T47D (cell line): ENCODE data around the gene DHRS4.
"Not testable (repeated sequence)": the region's sequence is repeated elsewhere in the genome, so short reads cannot be mapped to it uniquely, and the experiment has no call there.

Source experiments
- DNase-seq, 2 experiments: peaks; one replicate each; pipeline versions ENCODE4 v3.0.0 to v3.0.0-alpha.2; 2011 to 2012; ENCODE audit warnings: low read depth in 1 of 2, low spot score in 1 of 2
- JUND ChIP-seq: IDR thresholded peaks from 2 replicates; pipeline ENCODE4 v1.6.1; 2012; ENCODE audit warnings: low read depth
- in situ Hi-C: cut with HindIII; loops from 2 replicates; pipeline ENCODE4 v1.10.0; 2016; ENCODE audit warnings: low sequenced_read_pairs, low pct_unique_long_range_greater_than_20kb

DHRS4 gene

GRCh38 chr14:23932639-23933038 is 20.9 kb upstream of the DHRS4 start:
- TF ChIP-seq JUND = no peak
- DNase-seq = no peak
- in situ Hi-C loops = no loop called here

GRCh38 chr14:23933108-23933741 is 20.3 kb upstream of the DHRS4 start:
- in situ Hi-C loops = no loop called here
- no peak for TF ChIP-seq JUND
- DNase-seq = no peak

- no peak for DNase-seq
- in situ Hi-C loops = no loop called here
- no peak for TF ChIP-seq JUND
These were observed 19.8 kb upstream of the DHRS4 start for GRCh38 chr14:23933742-23934128.

- no peak for DNase-seq
- no peak for TF ChIP-seq JUND
- in situ Hi-C loops = no loop called here
These were observed 18.4 kb upstream of the DHRS4 start for GRCh38 chr14:23935158-23935557.

GRCh38 chr14:23936084-23936829 is 17.3 kb upstream of the DHRS4 start:
- in situ Hi-C loops = no loop called here
- TF ChIP-seq JUND = no peak
- no peak for DNase-seq

- no peak for TF ChIP-seq JUND
- in situ Hi-C loops = no loop called here
- DNase-seq = no peak
These were observed 16.4 kb upstream of the DHRS4 start for GRCh38 chr14:23937203-23937602.

- in situ Hi-C loops = no loop called here
- no peak for TF ChIP-seq JUND
- no peak for DNase-seq
These were observed 14.7 kb upstream of the DHRS4 start for GRCh38 chr14:23938823-23939222.

- TF ChIP-seq JUND = no peak
- no peak for DNase-seq
- in situ Hi-C loops = no loop called here
These were observed 13.8 kb upstream of the DHRS4 start for GRCh38 chr14:23939607-23940326.

GRCh38 chr14:23941230-23941629 is 12.3 kb upstream of the DHRS4 start:
- TF ChIP-seq JUND = no peak
- no peak for DNase-seq
- in situ Hi-C loops = no loop called here

- DNase-seq = no peak
- in situ Hi-C loops = no loop called here
- no peak for TF ChIP-seq JUND
These were observed 11.9 kb upstream of the DHRS4 start for GRCh38 chr14:23941669-23942068.

- in situ Hi-C loops = no loop called here
- no peak for DNase-seq
- no peak for TF ChIP-seq JUND
These were observed 11.0 kb upstream of the DHRS4 start for GRCh38 chr14:23942587-23942986.

- DNase-seq, in situ Hi-C loops: not testable (repeated sequence)
These were observed 4.5 kb upstream of the DHRS4 start for GRCh38 chr14:23949069-23949468.
